Activated CD4-positive, alpha-beta T cell treated with anti-CD3 and anti-CD28 coated beads, Interleukin-2, amount 10 ng/mL, durations not matched to agents 24 days and 14 days (primary cell): Measurements from ENCODE around the gene THBS4. TPM values are rescaled to one million over a fixed set of nuclear protein-coding genes. Genes with fewer than 3 reads are reported as not detected.
"Not testable (repeated sequence)": the region's sequence is repeated elsewhere in the genome, so short reads cannot be mapped to it uniquely, and the experiment has no call there.

Experiments used
- DNase-seq: peaks from one replicate; pipeline ENCODE4 v3.0.0; 2022
- H3K27ac Mint-ChIP-seq: one replicate; pipeline ENCODE4 v1.8.0; 2022; ENCODE audit warnings: mild to moderate bottlenecking, mixed read lengths
- H3K27me3 Mint-ChIP-seq: one replicate; pipeline ENCODE4 v1.8.0; 2022; ENCODE audit warnings: mixed read lengths
- H3K36me3 Mint-ChIP-seq: one replicate; pipeline ENCODE4 v1.8.0; 2022; ENCODE audit warnings: low read depth, mild to moderate bottlenecking, mixed read lengths
- H3K4me1 Mint-ChIP-seq: one replicate; pipeline ENCODE4 v1.8.0; 2021; ENCODE audit warnings: mixed read lengths
- H3K4me3 Mint-ChIP-seq: one replicate; pipeline ENCODE4 v1.8.0; 2022; ENCODE audit warnings: mild to moderate bottlenecking, moderate library complexity, mixed read lengths
- H3K9me3 Mint-ChIP-seq: one replicate; pipeline ENCODE4 v1.8.0; 2021; ENCODE audit warnings: mixed read lengths
- intact Hi-C: fragments of 100-400 bp; cut with micrococcal nuclease; formaldehyde crosslinking; loops from one replicate; pipeline ENCODE4 v1.15.1; 2023
- total RNA-seq: library from RNA; stranded (reverse); gene quantifications from 2 replicates; pipeline ENCODE4 v1.2.3, GENCODE V29; 2022

THBS4 gene
- total RNA-seq, 1 donor from 2014 or later = 1.3 TPM

DNA sequence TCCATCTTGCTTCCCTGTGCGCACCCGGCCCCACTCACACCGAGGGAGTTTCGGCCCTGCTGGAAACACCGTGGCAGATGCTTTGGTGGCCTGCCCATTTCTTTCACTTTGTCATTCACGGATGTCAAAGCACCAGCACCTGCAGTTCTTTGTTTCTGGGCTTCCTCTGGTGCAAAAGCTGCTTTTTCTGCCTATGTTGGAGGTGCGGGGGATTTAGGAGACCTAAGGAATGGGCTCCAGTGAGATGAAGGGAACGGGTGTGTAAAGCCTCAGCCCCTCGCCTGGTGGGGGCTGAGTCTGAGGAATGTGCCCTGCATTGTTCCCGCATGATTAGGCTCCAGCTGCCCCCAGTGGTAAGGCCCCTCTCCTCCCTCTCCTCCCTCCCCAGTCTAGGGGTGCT lies 62.3 kb downstream of the THBS4 start:
- Mint-ChIP-seq H3K4me3 (no peak overlapping the region), H3K9me3 (no peaks in the 10 kb centered on the region), H3K4me1 (peaks cover 17% of the 10 kb centered on the region), H3K27me3 (no peaks in the 10 kb centered on the region), H3K27ac (no peak overlapping the region), H3K36me3 (no peaks in the 10 kb centered on the region)
- intact Hi-C loops = no loop called here
- DNase-seq = no peak

GRCh38 chr5:80101993-80102392 lies 66.8 kb downstream of the THBS4 start:
- H3K9me3 Mint-ChIP-seq = peaks cover 4% of the 10 kb centered on the region
- DNase-seq = no peak
- no peak overlapping the region for H3K27ac Mint-ChIP-seq
- no peaks in the 10 kb centered on the region for H3K27me3 Mint-ChIP-seq
- no peak overlapping the region for H3K4me3 Mint-ChIP-seq
- peaks cover 10% of the 10 kb centered on the region for H3K4me1 Mint-ChIP-seq
- intact Hi-C loops = no loop called here
- H3K36me3 Mint-ChIP-seq = no peaks in the 10 kb centered on the region

- no peak for DNase-seq
- Mint-ChIP-seq H3K27me3 (no peaks in the 10 kb centered on the region), H3K9me3 (peaks cover 7% of the 10 kb centered on the region), H3K27ac (no peak overlapping the region), H3K4me3 (no peak overlapping the region), H3K36me3 (no peaks in the 10 kb centered on the region), H3K4me1 (peaks cover 8% of the 10 kb centered on the region)
- intact Hi-C loops = no loop called here
Observed at GRCh38 chr5:80103371-80103770, 68.2 kb downstream of the THBS4 start.

DNA sequence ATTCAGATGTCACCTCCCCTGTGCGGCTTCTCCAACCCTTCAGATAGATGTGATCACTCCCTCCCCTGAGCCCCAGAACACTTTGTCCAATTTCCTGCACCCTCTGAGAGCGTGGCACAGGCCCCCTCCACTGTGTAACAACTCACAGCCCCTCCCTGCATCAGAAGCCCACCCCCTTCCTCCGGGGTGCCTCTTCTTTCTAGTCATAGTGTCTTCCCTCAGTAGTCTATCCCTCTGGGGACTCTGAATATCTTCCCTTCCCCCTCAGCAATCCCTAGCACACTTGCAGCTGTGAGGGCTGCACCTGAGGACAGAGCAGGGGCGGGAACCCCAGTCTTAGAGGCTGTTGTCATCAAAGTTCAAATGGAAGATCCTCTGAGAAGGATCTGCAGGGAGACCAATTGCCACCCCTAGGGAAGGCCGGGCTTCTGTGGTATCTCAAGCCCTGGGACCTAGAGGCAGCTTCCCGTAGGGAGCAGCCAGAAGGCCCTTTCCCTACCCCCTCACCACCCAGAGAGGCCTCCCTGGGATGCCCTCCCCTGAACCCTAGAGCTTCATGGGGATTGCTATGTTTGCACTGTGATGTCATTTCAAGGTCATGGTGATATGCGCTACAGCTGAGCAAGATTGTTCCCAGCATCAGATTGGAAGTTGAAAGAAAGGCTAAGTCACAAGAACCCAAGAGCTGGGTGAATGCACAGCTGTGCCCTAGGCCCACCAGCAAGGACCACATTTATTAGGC lies 70.7 kb downstream of the THBS4 start:
- no peaks in the 10 kb centered on the region for H3K36me3 Mint-ChIP-seq
- H3K4me1 Mint-ChIP-seq = peaks cover 8% of the 10 kb centered on the region
- peaks cover 7% of the 10 kb centered on the region for H3K9me3 Mint-ChIP-seq
- no peak for DNase-seq
- H3K4me3 Mint-ChIP-seq = no peak overlapping the region
- no peak overlapping the region for H3K27ac Mint-ChIP-seq
- intact Hi-C loops = no loop called here
- H3K27me3 Mint-ChIP-seq = no peaks in the 10 kb centered on the region

DNA sequence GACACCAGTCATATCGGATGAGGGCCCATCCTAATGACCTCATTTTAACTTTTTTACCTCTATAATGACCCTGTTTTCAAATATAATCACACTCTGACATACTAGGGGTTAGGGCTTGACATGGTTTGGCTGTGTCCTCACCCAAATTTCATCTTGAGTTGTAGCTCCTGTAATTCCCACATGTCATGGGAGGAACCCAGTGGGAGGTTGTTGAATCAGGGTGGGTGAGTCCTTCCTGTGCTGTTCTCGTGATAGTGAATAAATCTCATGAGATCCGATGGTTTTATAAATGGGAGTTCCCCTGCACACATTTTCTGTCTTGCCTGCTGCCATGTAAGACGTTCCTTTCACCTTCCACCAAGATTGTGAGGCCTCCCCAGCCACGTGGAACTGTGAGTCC lies 71.8 kb downstream of the THBS4 start:
- Mint-ChIP-seq H3K27ac (no peak overlapping the region), H3K4me3 (no peak overlapping the region), H3K27me3 (no peaks in the 10 kb centered on the region), H3K4me1 (peaks cover 5% of the 10 kb centered on the region), H3K36me3 (no peaks in the 10 kb centered on the region), H3K9me3 (peaks cover 7% of the 10 kb centered on the region)
- intact Hi-C loops = no loop called here
- DNase-seq = no peak

GRCh38 chr5:80109646-80110478 lies 74.7 kb downstream of the THBS4 start:
- Mint-ChIP-seq H3K4me1 (no peaks in the 10 kb centered on the region), H3K4me3 (no peak overlapping the region), H3K27me3 (no peaks in the 10 kb centered on the region), H3K9me3 (peaks cover 16% of the 10 kb centered on the region), H3K27ac (no peak overlapping the region), H3K36me3 (peaks cover 12% of the 10 kb centered on the region)
- DNase-seq = no peak
- intact Hi-C loops = no loop called here

DNA sequence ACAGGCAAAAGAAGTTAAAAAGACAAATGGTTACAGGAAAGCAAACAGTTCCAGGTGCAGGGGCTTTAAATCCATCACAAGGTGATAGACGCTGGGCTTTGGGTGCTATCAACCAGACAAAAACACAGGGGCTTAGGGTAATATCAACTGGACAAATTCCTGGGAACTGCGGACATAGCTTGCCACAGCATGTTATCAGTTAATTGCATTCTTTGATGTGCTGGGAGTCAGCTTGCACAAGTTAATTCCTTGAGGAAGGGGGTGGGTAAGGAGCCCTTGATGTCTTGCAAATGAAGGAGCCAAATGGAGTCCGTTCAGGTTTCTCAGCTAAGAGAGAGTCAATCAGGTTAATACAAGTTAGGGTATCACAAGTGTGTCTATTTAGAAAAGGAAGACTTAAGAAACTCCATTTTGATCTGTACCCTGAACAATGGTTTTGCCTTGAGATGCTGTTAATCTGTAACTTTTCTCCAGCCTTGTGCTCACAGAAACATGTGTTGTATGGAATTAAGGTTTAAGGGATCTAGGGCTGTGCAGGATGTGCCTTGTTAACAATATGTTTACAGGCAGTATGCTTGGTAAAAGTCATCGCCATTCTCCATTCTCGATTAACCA lies 76.3 kb downstream of the THBS4 start:
- DNase-seq, H3K27me3 Mint-ChIP-seq, H3K27ac Mint-ChIP-seq, H3K4me3 Mint-ChIP-seq, intact Hi-C loops, H3K4me1 Mint-ChIP-seq: not testable (repeated sequence)
- Mint-ChIP-seq H3K36me3 (peaks cover 16% of the 10 kb centered on the region), H3K9me3 (peaks cover 18% of the 10 kb centered on the region)

DNA sequence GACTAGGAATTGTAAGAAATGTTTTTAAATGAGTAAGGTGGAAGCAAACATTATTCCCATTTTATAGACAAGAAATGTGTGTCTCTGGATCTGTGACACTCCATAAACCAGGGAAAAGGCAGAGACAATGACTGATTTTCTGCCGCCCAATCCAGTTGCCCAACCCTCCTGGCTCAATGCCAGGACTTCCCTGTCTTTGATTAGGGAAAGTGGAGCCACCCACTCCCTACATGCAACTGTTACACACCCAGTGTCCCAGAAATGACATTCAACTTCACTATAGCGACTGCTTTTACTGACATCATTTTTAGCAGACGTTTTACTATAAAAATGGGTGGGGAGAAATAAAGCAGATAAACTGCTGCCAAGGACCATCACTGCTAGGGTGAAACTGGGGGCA lies 79.7 kb downstream of the THBS4 start:
- peaks cover 27% of the 10 kb centered on the region for H3K36me3 Mint-ChIP-seq

GRCh38 chr5:80116000-80116399 lies 80.9 kb downstream of the THBS4 start:
- peaks cover 12% of the 10 kb centered on the region for H3K4me1 Mint-ChIP-seq
- no peak overlapping the region for H3K27ac Mint-ChIP-seq
- H3K4me3 Mint-ChIP-seq = no peak overlapping the region
- intact Hi-C loops = no loop called here
- DNase-seq = no peak
- no peaks in the 10 kb centered on the region for H3K27me3 Mint-ChIP-seq
- H3K9me3 Mint-ChIP-seq = peaks cover 22% of the 10 kb centered on the region
- H3K36me3 Mint-ChIP-seq = peaks cover 27% of the 10 kb centered on the region

More for the DNA sequence above, 79.7 kb downstream of the THBS4 start:
- Mint-ChIP-seq H3K9me3 (peaks cover 22% of the 10 kb centered on the region), H3K4me3 (no peak overlapping the region), H3K27ac (no peak overlapping the region), H3K27me3 (no peaks in the 10 kb centered on the region), H3K4me1 (peaks cover 12% of the 10 kb centered on the region)
- no peak for DNase-seq
- intact Hi-C loops = no loop called here

DNA sequence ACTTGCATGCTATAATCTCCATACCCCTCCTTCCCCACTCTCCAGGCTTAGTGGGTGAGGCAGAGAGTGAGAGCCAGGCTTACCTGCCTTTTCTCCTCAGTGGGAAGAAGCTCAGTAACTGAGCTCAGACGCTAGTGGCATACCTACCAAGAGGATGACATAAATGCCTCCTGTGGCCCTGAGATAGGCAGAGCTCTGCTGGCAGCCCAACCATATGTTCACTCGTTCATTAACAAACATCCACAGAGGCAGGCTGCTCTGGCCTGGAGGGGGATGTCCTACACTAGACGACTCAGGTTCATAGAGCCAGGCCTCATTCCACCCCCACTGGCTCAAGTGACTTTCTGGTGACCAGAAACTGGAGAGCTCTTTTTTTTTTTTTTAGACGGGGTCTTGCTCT lies 81.3 kb downstream of the THBS4 start:
- no peak overlapping the region for H3K4me3 Mint-ChIP-seq
- peaks cover 27% of the 10 kb centered on the region for H3K36me3 Mint-ChIP-seq
- peaks cover 12% of the 10 kb centered on the region for H3K4me1 Mint-ChIP-seq
- H3K9me3 Mint-ChIP-seq = peaks cover 22% of the 10 kb centered on the region
- H3K27me3 Mint-ChIP-seq = no peaks in the 10 kb centered on the region
- intact Hi-C loops = no loop called here
- DNase-seq = no peak
- H3K27ac Mint-ChIP-seq = no peak overlapping the region

DNA sequence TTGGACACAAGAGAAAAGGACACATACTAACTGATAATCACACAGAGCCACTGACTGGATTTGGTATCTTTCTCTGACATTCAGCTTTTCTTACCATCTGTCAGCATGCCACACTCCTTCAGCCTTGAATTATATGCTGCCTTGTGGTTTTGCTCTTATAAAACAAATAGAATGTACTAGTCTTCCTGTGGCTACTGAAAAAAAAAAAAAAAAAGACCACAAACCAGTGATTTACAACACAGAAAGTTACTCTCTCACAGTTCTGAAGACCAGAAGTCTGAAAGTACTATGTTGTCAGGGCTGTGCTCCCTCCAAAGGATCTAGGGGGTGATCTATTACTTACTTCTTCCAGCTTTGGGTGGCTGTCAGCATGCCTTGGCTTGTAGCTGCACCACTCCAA lies 82.3 kb downstream of the THBS4 start:
- intact Hi-C loops = no loop called here
- Mint-ChIP-seq H3K27me3 (no peaks in the 10 kb centered on the region), H3K9me3 (peaks cover 22% of the 10 kb centered on the region), H3K27ac (peak overlapping the region; percentile 60), H3K4me3 (no peak overlapping the region), H3K4me1 (peaks cover 13% of the 10 kb centered on the region), H3K36me3 (peaks cover 29% of the 10 kb centered on the region)
- no peak for DNase-seq

GRCh38 chr5:80119372-80119771 lies 84.2 kb downstream of the THBS4 start:
- Mint-ChIP-seq H3K4me1 (peaks cover 18% of the 10 kb centered on the region), H3K9me3 (peaks cover 17% of the 10 kb centered on the region), H3K27me3 (no peaks in the 10 kb centered on the region), H3K4me3 (no peak overlapping the region), H3K36me3 (peaks cover 24% of the 10 kb centered on the region), H3K27ac (no peak overlapping the region)
- intact Hi-C loops = no loop called here
- DNase-seq = no peak

DNA sequence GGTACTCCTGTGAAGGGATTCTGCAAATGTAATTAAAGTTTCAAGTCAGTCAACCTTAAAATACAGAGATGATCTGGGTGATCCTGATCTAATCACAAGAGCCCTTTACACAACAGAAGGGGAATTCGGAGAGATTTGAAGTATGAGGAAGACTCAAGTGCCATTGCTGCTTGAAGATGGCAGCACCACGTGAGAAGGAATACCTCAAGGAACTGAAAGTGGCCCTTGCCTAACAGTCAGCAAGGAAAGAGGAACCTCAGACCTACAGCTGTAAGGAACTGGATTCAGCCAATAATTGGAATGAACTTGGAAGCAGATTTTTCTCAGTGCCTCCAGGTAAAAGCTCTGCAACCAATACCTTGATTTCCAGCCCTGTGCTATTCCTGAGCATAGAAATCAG lies 87.4 kb downstream of the THBS4 start:
- Mint-ChIP-seq H3K4me1 (peaks cover 28% of the 10 kb centered on the region), H3K27me3 (no peaks in the 10 kb centered on the region), H3K4me3 (no peak overlapping the region), H3K9me3 (peaks cover 7% of the 10 kb centered on the region), H3K36me3 (peaks cover 15% of the 10 kb centered on the region), H3K27ac (no peak overlapping the region)
- no peak for DNase-seq
- intact Hi-C loops = no loop called here
